K562 (cell line): Measurements from ENCODE around the gene SPATS1.

Experiments used
- CREB1 ChIP-seq, 2 experiments: sonication (generic) in 1 of 2; formaldehyde crosslinking in 1 of 2; IDR thresholded peaks; 2 replicates each; pipeline versions ENCODE4 v1.6.1 to v1.8.0; 2012 to 2022; ENCODE audit warnings: inconsistent platforms in 1 of 2, mild to moderate bottlenecking in 1 of 2, missing genetic modification reagents in 1 of 2, moderate library complexity in 1 of 2
- HMGXB4 ChIP-seq: sonication (generic); formaldehyde crosslinking; IDR thresholded peaks from 2 replicates; pipeline ENCODE4 v1.8.1; 2023; ENCODE audit warnings: mild to moderate bottlenecking, missing genetic modification reagents
- TEAD4 ChIP-seq, 2 experiments: sonication (generic) in 1 of 2; formaldehyde crosslinking in 1 of 2; IDR thresholded peaks; 2 replicates each; pipeline versions ENCODE4 v1.6.1 to v1.8.0; 2012 to 2022; ENCODE audit warnings: borderline replicate concordance in 1 of 2, inconsistent platforms in 1 of 2, low read length in 1 of 2, mild to moderate bottlenecking in 1 of 2, missing genetic modification reagents in 1 of 2
- ZNF232 ChIP-seq: sonication (generic); formaldehyde crosslinking; IDR thresholded peaks from 2 replicates; pipeline ENCODE4 v1.8.0; 2022; ENCODE audit warnings: mild to moderate bottlenecking, missing genetic modification reagents
- ZNF507 ChIP-seq: conservative IDR thresholded peaks from 2 replicates; pipeline ENCODE4 v1.6.1; 2017; ENCODE audit warnings: missing genetic modification characterization, missing compliant biosample characterization

GRCh38 chr6:44367681-44368080, 25.2 kb downstream of the SPATS1 start:
- TF ChIP-seq TEAD4 (IDR thresholded peaks at IDR 0.05; ENCODE audit: low read length) (no peak), TEAD4 (CRISPR knock-in tag; IDR thresholded peaks at IDR 0.05; ENCODE audit: borderline replicate concordance) (no peak), ZNF232 (CRISPR knock-in tag) (no peak), ZNF507 (tag) (no peak), HMGXB4 (CRISPR knock-in tag) (no peak), CREB1 (IDR thresholded peaks at IDR 0.05) (no peak), CREB1 (CRISPR knock-in tag; IDR thresholded peaks at IDR 0.05) (no peak)
